ENCODE measurements around the gene KCNQ4. TPM values are rescaled to one million over a fixed set of nuclear protein-coding genes. Genes with fewer than 3 reads are reported as not detected.

The KCNQ4 gene
- total and polyA plus RNA-seq, 5 donors from 2014 or later = 0.10 to 0.44 (median 0.19) TPM; not detected in 1

DNA sequence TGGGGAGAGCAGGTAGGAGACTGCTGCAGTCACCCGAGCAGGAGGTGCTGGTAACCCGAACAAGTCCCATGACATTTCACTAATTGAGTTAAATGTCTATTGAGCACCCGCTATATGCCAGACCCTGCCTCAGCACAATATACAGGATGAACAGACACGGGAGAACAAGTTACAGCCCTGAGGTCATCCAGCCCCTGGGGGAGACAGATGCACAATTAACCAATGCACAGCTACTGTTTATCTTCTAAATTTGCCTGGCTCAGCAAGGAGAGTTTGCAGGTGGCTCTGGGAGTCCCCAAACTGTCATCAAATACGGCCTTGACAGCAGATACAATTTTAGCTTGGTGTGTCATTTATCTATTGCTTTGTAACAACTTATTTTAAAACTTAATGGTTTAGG lies 60.5 kb downstream of the KCNQ4 start:
- H3K36me3 ChIP-seq (ENCODE audit: control insufficient read depth, insufficient read depth, low read length) = no peaks in the 10 kb centered on the region

DNA sequence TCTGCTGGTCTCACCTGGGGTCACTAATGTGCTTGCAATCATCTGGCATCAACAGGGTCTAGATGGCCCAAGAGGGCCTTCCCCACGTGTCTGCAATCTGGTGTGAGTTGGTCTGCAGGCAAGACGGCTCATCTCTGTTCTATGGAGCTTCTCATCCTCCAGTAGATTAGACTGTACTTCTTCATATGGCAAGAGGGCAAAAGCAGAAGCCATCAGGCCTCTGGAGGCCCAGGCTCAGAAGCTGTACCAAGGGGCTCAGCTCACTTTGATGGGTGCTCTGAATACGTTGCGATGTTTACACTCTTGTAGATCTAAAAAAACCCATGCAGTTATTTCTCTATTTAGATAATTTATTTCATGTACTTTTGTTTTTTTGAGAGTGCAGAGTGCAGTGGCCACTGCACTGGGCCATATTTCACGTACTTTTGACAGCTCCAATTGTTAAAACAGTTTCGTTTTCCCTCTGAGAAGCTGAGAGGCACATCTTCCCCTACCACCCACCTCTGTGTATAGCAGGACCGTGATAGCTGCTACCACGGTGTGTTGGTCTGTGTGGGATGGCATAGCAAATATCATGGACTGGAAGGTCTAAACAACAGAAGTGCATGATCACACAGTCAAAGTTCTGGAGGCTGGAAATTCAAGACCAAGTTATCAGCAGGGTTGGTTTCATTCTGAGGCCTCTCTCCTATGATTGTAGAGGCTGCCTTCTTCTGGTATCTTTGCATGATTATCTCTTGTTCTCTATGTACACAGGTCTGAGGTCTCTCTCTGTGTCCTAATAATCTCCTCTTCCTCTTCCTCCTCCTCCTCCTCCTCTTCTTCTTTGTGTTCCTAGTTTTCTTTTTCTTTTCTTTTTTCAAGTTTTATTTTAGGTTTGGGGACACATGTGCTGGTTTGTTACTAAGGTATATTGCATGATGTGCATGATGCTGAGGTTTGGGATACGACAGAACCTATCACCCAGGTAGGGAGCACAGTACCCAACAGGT lies 61.6 kb downstream of the KCNQ4 start:
- peak overlapping the region; percentile 23 for H3K4me3 ChIP-seq (ENCODE audit: low read depth, low read length)
- no peaks in the 10 kb centered on the region for H3K9me3 ChIP-seq (ENCODE audit: control insufficient read depth in 2 of 2, low read length in 2 of 2)
- peak in 1 of 3 donors; percentile 42 for DNase-seq
- no peaks in the 10 kb centered on the region for H3K27me3 ChIP-seq (ENCODE audit: control insufficient read depth, insufficient read depth, low read length)
- peak overlapping the region; percentile 47 to 78 (median 58) for H3K27ac Mint-ChIP-seq
- H3K27me3 Mint-ChIP-seq = no peaks in the 10 kb centered on the region
- no peaks in the 10 kb centered on the region for H3K36me3 ChIP-seq (ENCODE audit: control insufficient read depth, insufficient read depth, low read length)
- peaks cover 8% of the 10 kb centered on the region for H3K4me1 ChIP-seq (ENCODE audit: control insufficient read depth, insufficient read depth, low read length, poor library complexity, severe bottlenecking)
- peak overlapping the region in 2 of 4 donors; percentile 47 to 73 for H3K4me3 Mint-ChIP-seq
- no peaks in the 10 kb centered on the region for H3K36me3 Mint-ChIP-seq
- peak; percentile 25 to 44 for ATAC-seq (ENCODE audit: low read depth in 2 of 2)
- H3K4me1 Mint-ChIP-seq = peaks cover 3 to 26% (median 5%) of the 10 kb centered on the region in 4 donors
- peaks cover 0 to 6% (median 0%) of the 10 kb centered on the region in 7 donors for H3K9me3 Mint-ChIP-seq
- H3K27ac ChIP-seq (ENCODE audit: insufficient read depth, low read length, poor library complexity, severe bottlenecking) = no peak overlapping the region

More for the DNA sequence above, 60.5 kb downstream of the KCNQ4 start:
- Mint-ChIP-seq H3K4me1 (peaks cover 0 to 21% (median 1%) of the 10 kb centered on the region in 4 donors), H3K4me3 (no peak overlapping the region), H3K9me3 (peaks cover 0 to 6% (median 0%) of the 10 kb centered on the region in 7 donors), H3K36me3 (no peaks in the 10 kb centered on the region), H3K27ac (no peak overlapping the region), H3K27me3 (no peaks in the 10 kb centered on the region)
- no peaks in the 10 kb centered on the region for H3K27me3 ChIP-seq (ENCODE audit: control insufficient read depth, insufficient read depth, low read length)
- no peak for ATAC-seq (ENCODE audit: low read depth in 2 of 2)
- no peaks in the 10 kb centered on the region for H3K9me3 ChIP-seq (ENCODE audit: control insufficient read depth in 2 of 2, low read length in 2 of 2)
- no peak overlapping the region for H3K27ac ChIP-seq (ENCODE audit: insufficient read depth, low read length, poor library complexity, severe bottlenecking)
- H3K4me1 ChIP-seq (ENCODE audit: control insufficient read depth, insufficient read depth, low read length, poor library complexity, severe bottlenecking) = peaks cover 3% of the 10 kb centered on the region
- DNase-seq = no peak
- H3K4me3 ChIP-seq (ENCODE audit: low read depth, low read length) = no peak overlapping the region

DNA sequence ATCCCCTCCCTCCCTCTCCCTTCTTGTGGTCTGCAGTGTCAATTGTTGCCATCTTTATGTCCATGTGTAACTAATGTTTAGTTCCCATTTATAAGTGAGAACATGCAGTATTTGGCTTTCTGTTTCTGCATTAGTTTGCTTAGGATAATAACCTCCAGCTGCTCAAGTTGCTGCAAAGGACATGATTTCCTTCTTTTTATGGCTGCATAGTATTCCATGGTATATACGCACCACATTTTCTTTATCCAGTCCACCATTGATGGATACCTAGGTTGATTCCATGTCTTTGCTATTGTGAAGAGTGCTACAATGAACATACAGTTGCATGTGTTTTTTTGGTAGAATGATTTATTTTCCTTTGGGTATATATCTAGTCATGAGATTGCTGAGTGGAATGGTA lies 62.3 kb downstream of the KCNQ4 start:
- Mint-ChIP-seq H3K4me3 (no peak overlapping the region), H3K27me3 (no peaks in the 10 kb centered on the region), H3K9me3 (peaks cover 0 to 6% (median 0%) of the 10 kb centered on the region in 7 donors), H3K4me1 (peaks cover 5 to 20% (median 6%) of the 10 kb centered on the region in 4 donors), H3K36me3 (no peaks in the 10 kb centered on the region), H3K27ac (peak overlapping the region in 1 of 3 donors; percentile 58)
- no peak overlapping the region for H3K27ac ChIP-seq (ENCODE audit: insufficient read depth, low read length, poor library complexity, severe bottlenecking)
- no peak overlapping the region for H3K4me3 ChIP-seq (ENCODE audit: low read depth, low read length)
- ATAC-seq (ENCODE audit: low read depth in 2 of 2) = no peak
- no peaks in the 10 kb centered on the region for H3K36me3 ChIP-seq (ENCODE audit: control insufficient read depth, insufficient read depth, low read length)
- no peaks in the 10 kb centered on the region for H3K27me3 ChIP-seq (ENCODE audit: control insufficient read depth, insufficient read depth, low read length)
- no peak for DNase-seq
- no peaks in the 10 kb centered on the region for H3K9me3 ChIP-seq (ENCODE audit: control insufficient read depth in 2 of 2, low read length in 2 of 2)
- peaks cover 8% of the 10 kb centered on the region for H3K4me1 ChIP-seq (ENCODE audit: control insufficient read depth, insufficient read depth, low read length, poor library complexity, severe bottlenecking)

- no peak for ATAC-seq (ENCODE audit: low read depth in 2 of 2)
- Histone ChIP-seq H3K9me3 (ENCODE audit: control insufficient read depth in 2 of 2, low read length in 2 of 2) (no peaks in the 10 kb centered on the region), H3K27me3 (ENCODE audit: control insufficient read depth, insufficient read depth, low read length) (no peaks in the 10 kb centered on the region), H3K36me3 (ENCODE audit: control insufficient read depth, insufficient read depth, low read length) (no peaks in the 10 kb centered on the region), H3K4me3 (ENCODE audit: low read depth, low read length) (no peak overlapping the region), H3K4me1 (ENCODE audit: control insufficient read depth, insufficient read depth, low read length, poor library complexity, severe bottlenecking) (peaks cover 8% of the 10 kb centered on the region), H3K27ac (ENCODE audit: insufficient read depth, low read length, poor library complexity, severe bottlenecking) (no peak overlapping the region)
- no peak for DNase-seq
- H3K4me1 Mint-ChIP-seq = peaks cover 2 to 17% (median 6%) of the 10 kb centered on the region in 4 donors
- no peak overlapping the region for H3K4me3 Mint-ChIP-seq
- H3K27ac Mint-ChIP-seq = no peak overlapping the region
- no peaks in the 10 kb centered on the region for H3K27me3 Mint-ChIP-seq
- H3K36me3 Mint-ChIP-seq = no peaks in the 10 kb centered on the region
- peaks cover 0 to 6% (median 0%) of the 10 kb centered on the region in 7 donors for H3K9me3 Mint-ChIP-seq
Measured at GRCh38 chr1:40847023-40847745, 63.6 kb downstream of the KCNQ4 start.

GRCh38 chr1:40848530-40849189 lies 65.1 kb downstream of the KCNQ4 start:
- no peak overlapping the region for H3K27ac Mint-ChIP-seq
- no peaks in the 10 kb centered on the region for H3K9me3 ChIP-seq (ENCODE audit: control insufficient read depth in 2 of 2, low read length in 2 of 2)
- ATAC-seq (ENCODE audit: low read depth in 2 of 2) = no peak

DNA sequence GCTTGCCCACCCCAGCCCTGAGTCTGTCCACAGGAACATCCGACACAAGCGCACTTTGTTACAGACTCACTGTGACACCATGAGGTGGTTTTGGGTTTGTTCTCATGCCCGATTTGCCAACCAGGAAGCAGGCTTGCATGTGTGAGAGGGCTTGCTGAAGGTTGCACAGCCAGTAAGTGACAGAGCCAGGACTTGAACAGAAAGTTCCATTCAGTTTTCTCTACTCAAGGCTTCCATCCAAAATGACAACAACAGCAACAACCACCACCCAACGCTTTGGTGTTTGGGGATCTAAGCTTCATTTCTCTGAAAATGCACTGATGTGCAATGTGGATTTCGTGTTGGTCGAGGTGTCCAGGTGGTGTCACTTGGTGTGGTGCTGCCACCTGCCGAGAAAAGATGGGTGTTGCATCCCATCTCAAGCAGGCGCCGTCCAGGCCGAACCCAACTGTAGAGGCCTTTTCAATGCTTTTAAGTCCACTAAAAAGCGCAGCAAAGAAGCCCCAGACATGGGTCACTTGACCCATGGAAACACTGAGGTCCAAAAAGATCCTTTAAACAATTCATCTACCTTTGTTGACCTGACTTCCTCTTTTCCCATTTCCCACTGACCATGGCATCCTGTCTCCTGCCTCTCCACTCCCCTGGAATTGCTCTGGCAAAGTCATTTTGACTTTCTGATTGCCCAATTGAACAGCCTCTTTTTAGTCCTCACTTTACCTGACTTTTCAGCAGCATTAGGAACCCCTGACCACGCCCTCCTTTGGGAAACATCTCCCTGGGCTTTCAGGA lies 66.4 kb downstream of the KCNQ4 start:
- peak; percentile 88 to 89 for ATAC-seq (ENCODE audit: low read depth in 2 of 2)
- DNase-seq = peak; percentile 61 to 80 (median 77)
- Mint-ChIP-seq H3K36me3 (no peaks in the 10 kb centered on the region), H3K4me1 (peaks cover 2 to 14% (median 6%) of the 10 kb centered on the region in 4 donors), H3K27ac (peak overlapping the region in 2 of 3 donors; percentile 23 to 80), H3K4me3 (peak overlapping the region in 1 of 4 donors; percentile 66), H3K9me3 (no peaks in the 10 kb centered on the region), H3K27me3 (no peaks in the 10 kb centered on the region)
- Histone ChIP-seq H3K27me3 (ENCODE audit: control insufficient read depth, insufficient read depth, low read length) (no peaks in the 10 kb centered on the region), H3K27ac (ENCODE audit: insufficient read depth, low read length, poor library complexity, severe bottlenecking) (no peak overlapping the region), H3K4me3 (ENCODE audit: low read depth, low read length) (peak overlapping the region; percentile 49), H3K4me1 (ENCODE audit: control insufficient read depth, insufficient read depth, low read length, poor library complexity, severe bottlenecking) (peaks cover 8% of the 10 kb centered on the region), H3K36me3 (ENCODE audit: control insufficient read depth, insufficient read depth, low read length) (no peaks in the 10 kb centered on the region), H3K9me3 (ENCODE audit: control insufficient read depth in 2 of 2, low read length in 2 of 2) (no peaks in the 10 kb centered on the region)

More at GRCh38 chr1:40848530-40849189, 65.1 kb downstream of the KCNQ4 start:
- H3K36me3 Mint-ChIP-seq = no peaks in the 10 kb centered on the region
- no peaks in the 10 kb centered on the region for H3K36me3 ChIP-seq (ENCODE audit: control insufficient read depth, insufficient read depth, low read length)
- no peaks in the 10 kb centered on the region for H3K27me3 ChIP-seq (ENCODE audit: control insufficient read depth, insufficient read depth, low read length)
- peak overlapping the region in 1 of 4 donors; percentile 39 for H3K4me3 Mint-ChIP-seq
- no peak overlapping the region for H3K4me3 ChIP-seq (ENCODE audit: low read depth, low read length)
- no peak overlapping the region for H3K27ac ChIP-seq (ENCODE audit: insufficient read depth, low read length, poor library complexity, severe bottlenecking)
- H3K27me3 Mint-ChIP-seq = no peaks in the 10 kb centered on the region
- H3K4me1 ChIP-seq (ENCODE audit: control insufficient read depth, insufficient read depth, low read length, poor library complexity, severe bottlenecking) = peaks cover 8% of the 10 kb centered on the region
- DNase-seq = no peak
- no peaks in the 10 kb centered on the region for H3K9me3 Mint-ChIP-seq
- H3K4me1 Mint-ChIP-seq = peaks cover 2 to 17% (median 6%) of the 10 kb centered on the region in 4 donors

All from CD4-positive, CD25-positive, alpha-beta regulatory T cell (primary cell).